Upper lobe of right lung (tissue), 1 donor: ENCODE data around the gene GALNT9. TPM values are rescaled to one million over a fixed set of nuclear protein-coding genes. Genes with fewer than 3 reads are reported as not detected.

ENCODE experiments used
- ATAC-seq: fragments of 200-7000 bp; cut with Tn5 transposase; one replicate; pipeline ENCODE4 v1.9.1; 2020; ENCODE audit warnings: mild to moderate bottlenecking, moderate library complexity
- DNase-seq: peaks from one replicate; pipeline ENCODE4 v3.0.0-alpha.2; 2020
- H3K27ac ChIP-seq: fragments of 200-600 bp; one replicate; pipeline ENCODE4 v1.8.0; 2022
- H3K27me3 ChIP-seq: fragments of 200-600 bp; one replicate; pipeline ENCODE4 v1.8.0; 2022; ENCODE audit warnings: mild to moderate bottlenecking
- H3K36me3 ChIP-seq: fragments of 200-600 bp; one replicate; pipeline ENCODE4 v1.8.0; 2022
- H3K4me1 ChIP-seq: fragments of 200-600 bp; one replicate; pipeline ENCODE4 v1.8.0; 2022
- H3K4me3 ChIP-seq: fragments of 200-600 bp; one replicate; pipeline ENCODE4 v1.8.0; 2022; ENCODE audit warnings: mild to moderate bottlenecking
- H3K9me3 ChIP-seq: fragments of 200-600 bp; one replicate; pipeline ENCODE4 v1.8.0; 2022
- intact Hi-C: fragments of 100-400 bp; cut with DNase I; formaldehyde crosslinking; loops from one replicate; pipeline ENCODE4 v1.11.0; 2022
- total RNA-seq: library from RNA; stranded (reverse); fragmentation: NEBNext Ultra II Directional; extraction: Animal tissue kit (Norgen Biotek cat#: 25700); gene quantifications from one replicate; pipeline ENCODE4 v1.2.1, GENCODE V29; 2021
- TF ChIP-seq, protein P1 (sequence below): fragments of 200-600 bp; IDR thresholded peaks from one replicate; pipeline ENCODE4 v1.8.0; 2022; ENCODE audit warnings: antibody characterized with exemption
- donor health status: DM: no; HTN: yes; CAD: no; lungs with severe emphysema.

GALNT9 gene
- total RNA-seq, 1 donor from 2014 or later = 1.6 TPM

DNA sequence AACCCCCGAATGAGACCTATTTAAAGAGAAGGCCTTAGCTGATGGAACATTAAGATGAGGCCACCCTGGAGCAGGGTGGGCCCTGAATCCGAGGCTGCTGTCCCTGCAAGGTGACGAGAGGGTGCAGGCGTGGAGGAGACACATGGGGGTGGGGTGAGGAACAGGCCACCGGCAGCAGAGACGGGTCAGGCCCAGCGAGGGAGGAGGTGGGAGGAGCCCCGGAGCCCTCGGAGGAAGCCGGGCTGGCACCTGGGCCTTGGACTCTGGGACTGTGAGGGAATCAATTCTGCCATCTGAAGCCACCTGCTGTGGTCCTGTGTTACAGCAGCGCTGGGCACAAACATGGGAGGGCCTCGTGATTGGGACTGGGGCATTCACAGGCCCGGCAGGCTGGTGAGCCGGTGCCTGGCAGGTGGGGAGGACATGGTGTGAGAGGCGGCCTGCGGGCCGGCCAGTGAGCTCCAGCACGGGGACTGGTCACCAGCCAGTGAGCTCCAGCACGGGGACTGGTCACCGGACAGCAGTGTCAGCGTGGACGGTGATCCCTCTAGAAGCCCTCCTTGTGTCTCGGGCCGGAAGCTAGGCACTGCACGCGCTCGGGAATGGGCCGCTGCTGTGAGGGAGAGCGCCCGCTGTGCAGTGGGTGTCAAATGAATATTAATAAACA lies 138.4 kb downstream of the GALNT9 start:
- intact Hi-C loops = no loop called here
- no peaks in the 10 kb centered on the region for H3K27me3 ChIP-seq
- no peaks in the 10 kb centered on the region for H3K9me3 ChIP-seq
- H3K4me1 ChIP-seq = peaks cover 5% of the 10 kb centered on the region
- no peaks in the 10 kb centered on the region for H3K36me3 ChIP-seq
- H3K4me3 ChIP-seq = no peak overlapping the region
- TF ChIP-seq, protein P1, sequence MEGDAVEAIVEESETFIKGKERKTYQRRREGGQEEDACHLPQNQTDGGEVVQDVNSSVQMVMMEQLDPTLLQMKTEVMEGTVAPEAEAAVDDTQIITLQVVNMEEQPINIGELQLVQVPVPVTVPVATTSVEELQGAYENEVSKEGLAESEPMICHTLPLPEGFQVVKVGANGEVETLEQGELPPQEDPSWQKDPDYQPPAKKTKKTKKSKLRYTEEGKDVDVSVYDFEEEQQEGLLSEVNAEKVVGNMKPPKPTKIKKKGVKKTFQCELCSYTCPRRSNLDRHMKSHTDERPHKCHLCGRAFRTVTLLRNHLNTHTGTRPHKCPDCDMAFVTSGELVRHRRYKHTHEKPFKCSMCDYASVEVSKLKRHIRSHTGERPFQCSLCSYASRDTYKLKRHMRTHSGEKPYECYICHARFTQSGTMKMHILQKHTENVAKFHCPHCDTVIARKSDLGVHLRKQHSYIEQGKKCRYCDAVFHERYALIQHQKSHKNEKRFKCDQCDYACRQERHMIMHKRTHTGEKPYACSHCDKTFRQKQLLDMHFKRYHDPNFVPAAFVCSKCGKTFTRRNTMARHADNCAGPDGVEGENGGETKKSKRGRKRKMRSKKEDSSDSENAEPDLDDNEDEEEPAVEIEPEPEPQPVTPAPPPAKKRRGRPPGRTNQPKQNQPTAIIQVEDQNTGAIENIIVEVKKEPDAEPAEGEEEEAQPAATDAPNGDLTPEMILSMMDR = no peak
- ATAC-seq = no peak
- DNase-seq = no peak
- no peak overlapping the region for H3K27ac ChIP-seq

DNA sequence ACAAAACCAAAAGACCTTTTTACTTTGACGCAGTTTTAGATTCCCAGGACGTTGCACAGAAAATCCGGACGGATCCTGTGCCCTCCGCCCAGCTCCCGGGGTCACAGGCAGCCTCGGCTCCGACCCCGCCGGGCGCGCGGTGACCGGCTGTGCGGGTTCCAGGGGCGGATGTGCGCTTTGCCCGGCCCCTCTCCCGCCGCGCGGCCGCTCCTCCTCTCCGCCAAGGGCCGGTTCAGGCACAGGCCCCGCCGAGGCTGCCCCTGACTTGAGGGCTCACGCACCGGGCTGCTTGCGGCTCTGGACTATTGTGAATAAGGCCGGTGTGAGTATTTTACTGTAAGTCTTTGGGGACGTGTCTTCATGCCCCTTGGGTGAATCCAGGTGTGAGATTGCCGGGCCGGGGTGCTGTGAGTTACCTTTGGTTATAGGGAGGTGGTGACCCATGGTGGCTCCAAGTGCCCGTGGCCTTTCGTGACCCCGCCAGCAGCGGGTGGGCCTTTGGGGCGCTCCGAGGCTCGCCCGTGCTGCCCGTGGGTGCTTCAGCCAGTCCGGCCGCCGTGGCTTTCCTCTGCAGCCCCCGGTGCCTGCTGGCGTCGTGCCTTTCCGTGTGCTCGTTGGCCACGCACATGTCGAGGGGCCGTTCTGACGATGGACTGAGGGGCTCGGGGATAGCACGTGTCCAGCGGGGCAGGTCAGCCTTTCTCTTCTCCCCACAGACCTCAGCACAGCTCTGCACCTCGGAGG lies 139.2 kb downstream of the GALNT9 start:
- DNase-seq = peak; percentile 77
- TF ChIP-seq, protein P1 = peak; percentile 8
- intact Hi-C loops = no loop called here

DNA sequence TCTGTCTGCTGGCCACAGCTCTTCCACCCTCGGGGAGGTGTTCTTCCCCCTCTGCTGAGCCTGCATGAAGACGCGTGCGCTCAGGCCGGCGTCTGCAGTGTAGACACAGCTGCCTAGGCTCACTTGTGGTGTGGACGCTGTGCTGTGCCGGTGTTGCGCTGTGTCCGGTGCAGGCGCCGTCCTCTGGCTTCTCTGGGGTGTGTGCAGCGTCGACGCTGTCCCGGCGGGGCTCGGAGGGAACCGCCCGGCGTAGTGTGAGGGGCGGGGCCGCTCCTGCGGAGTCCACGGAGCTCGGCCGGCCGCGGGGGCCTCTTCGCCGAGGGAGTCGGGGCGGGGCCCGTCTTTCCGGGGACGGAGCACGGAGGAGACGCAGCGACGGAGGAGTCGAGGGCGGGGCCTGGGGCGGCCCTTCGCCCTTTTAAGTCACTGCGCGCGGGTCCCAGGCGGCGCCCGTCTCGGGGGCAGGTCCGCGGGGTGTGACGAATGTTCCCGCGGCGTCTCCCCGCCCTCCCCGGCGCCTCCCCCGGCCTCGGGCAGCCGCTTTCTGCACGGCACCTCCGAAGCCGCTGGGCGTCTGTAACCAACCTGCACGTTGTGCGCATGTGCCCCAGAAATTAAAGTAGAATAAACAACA lies 139.9 kb downstream of the GALNT9 start:
- peaks cover 5% of the 10 kb centered on the region for H3K4me1 ChIP-seq
- peak overlapping the region; percentile 71 for H3K4me3 ChIP-seq
- no peaks in the 10 kb centered on the region for H3K27me3 ChIP-seq
- intact Hi-C loops = no loop called here
- peak; percentile 98 for DNase-seq
- no peaks in the 10 kb centered on the region for H3K36me3 ChIP-seq
- peak; percentile 96 for ATAC-seq
- TF ChIP-seq, protein P1 = no peak
- H3K9me3 ChIP-seq = no peaks in the 10 kb centered on the region
- H3K27ac ChIP-seq = peak overlapping the region; percentile 76

More for the DNA sequence above, 139.2 kb downstream of the GALNT9 start:
- Histone ChIP-seq H3K36me3 (no peaks in the 10 kb centered on the region), H3K27ac (peak overlapping the region; percentile 76), H3K9me3 (no peaks in the 10 kb centered on the region), H3K27me3 (no peaks in the 10 kb centered on the region), H3K4me1 (peaks cover 5% of the 10 kb centered on the region), H3K4me3 (peak overlapping the region; percentile 71)
- peak; percentile 8 for ATAC-seq

DNA sequence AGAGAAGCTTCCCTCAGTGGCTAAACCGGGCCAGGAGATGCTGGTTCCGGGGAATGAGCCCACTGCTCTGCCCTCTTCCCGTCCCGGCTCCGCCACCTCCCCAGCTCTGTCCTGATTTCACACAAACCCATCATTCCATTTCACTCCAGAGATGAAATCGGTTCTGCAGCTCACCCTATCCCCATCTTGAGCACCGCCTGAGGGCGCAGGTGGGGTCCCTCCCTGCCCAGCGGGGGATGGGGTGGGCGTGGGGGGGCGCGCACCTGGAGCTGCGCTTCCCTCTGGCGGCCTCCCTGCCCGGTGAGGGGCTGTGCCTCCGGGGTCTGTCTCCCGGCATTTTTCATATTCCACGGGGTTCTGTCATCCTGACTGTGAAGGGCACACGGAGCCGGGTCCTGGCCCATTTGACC lies 140.5 kb downstream of the GALNT9 start:
- intact Hi-C loops = no loop called here
- Histone ChIP-seq H3K27me3 (no peaks in the 10 kb centered on the region), H3K9me3 (no peaks in the 10 kb centered on the region), H3K27ac (peak overlapping the region; percentile 76), H3K4me3 (peak overlapping the region; percentile 71), H3K36me3 (no peaks in the 10 kb centered on the region), H3K4me1 (peaks cover 5% of the 10 kb centered on the region)
- ATAC-seq (no peak), DNase-seq (no peak)
- TF ChIP-seq, protein P1 = no peak

DNA sequence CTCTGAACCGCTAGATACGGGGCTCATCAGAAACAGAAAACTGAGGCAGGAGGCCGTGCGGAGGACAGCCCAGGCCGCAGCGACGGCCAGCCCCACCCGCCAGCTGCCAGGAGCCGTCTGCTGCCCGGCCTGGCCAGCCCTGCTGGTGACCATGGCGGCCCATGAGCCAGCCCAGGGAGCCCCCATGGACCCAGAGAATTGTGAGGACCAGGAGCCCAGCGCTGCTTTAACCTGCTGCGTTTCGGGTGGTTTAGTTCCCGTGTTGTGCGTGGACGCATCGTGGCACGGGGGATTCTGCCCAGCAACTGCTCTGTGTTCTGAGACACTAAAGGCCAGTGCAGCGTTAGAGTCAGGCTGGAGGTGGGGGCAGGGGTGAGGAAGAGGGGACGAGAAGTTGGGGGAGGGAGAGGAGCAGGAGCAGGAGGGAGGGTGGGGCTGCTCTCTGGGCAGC lies 140.9 kb downstream of the GALNT9 start:
- ATAC-seq (no peak), DNase-seq (no peak)
- Histone ChIP-seq H3K4me3 (peak overlapping the region; percentile 71), H3K27me3 (no peaks in the 10 kb centered on the region), H3K9me3 (no peaks in the 10 kb centered on the region), H3K36me3 (no peaks in the 10 kb centered on the region), H3K27ac (no peak overlapping the region), H3K4me1 (peaks cover 5% of the 10 kb centered on the region)
- TF ChIP-seq, protein P1 = no peak
- intact Hi-C loops = no loop called here
